PFSK-1 (cell line): ENCODE data around the gene HIVEP1.

Source experiments
- POLR2AphosphoS5 ChIP-seq: IDR thresholded peaks from 2 replicates; pipeline ENCODE4 v1.6.1; 2012; ENCODE audit warnings: low read depth, mild to moderate bottlenecking, control low read depth, low read length, moderate library complexity
- TAF1 ChIP-seq: IDR thresholded peaks from 2 replicates; pipeline ENCODE4 v1.6.1; 2012; ENCODE audit warnings: low read length, control low read depth, borderline replicate concordance; ENCODE audit not compliant: insufficient read depth

GRCh38 chr6:12020187-12020791 is 8.2 kb downstream of the HIVEP1 start:
- TF ChIP-seq POLR2AphosphoS5: no peak
- TF ChIP-seq TAF1: no peak
